CD8-positive, alpha-beta memory T cell (primary cell): ENCODE measurements around the gene FBLIM1. TPM values are rescaled to one million over a fixed set of nuclear protein-coding genes. Genes with fewer than 3 reads are reported as not detected.
"Not testable (repeated sequence)": the region's sequence is repeated elsewhere in the genome, so short reads cannot be mapped to it uniquely, and the experiment has no call there.

ENCODE experiments used
- CTCF ChIA-PET: fragments of 350-600 bp; sonication (Branson Sonifier 250); formaldehyde crosslinking; loops from one replicate; lab custom pipeline; 2021; ENCODE audit warnings: antibody characterized with exemption; lab: Charles Lee
- POLR2A ChIA-PET: fragments of 350-600 bp; sonication (Branson Sonifier 250); formaldehyde crosslinking; loops from one replicate; lab custom pipeline; 2021; ENCODE audit warnings: antibody characterized with exemption; lab: Charles Lee
- DNase-seq, 5 donors: peaks; one replicate each; pipeline versions ENCODE4 v3.0.0 to v3.0.0-alpha.2; 2020 to 2022; ENCODE audit warnings: mixed read lengths in 1 of 5
- H3K27ac ChIP-seq: one replicate; pipeline ENCODE4 v1.7.0; 2013; ENCODE audit warnings: low read depth, mild to moderate bottlenecking, low read length, moderate library complexity
- H3K27me3 ChIP-seq: 2 replicates; pipeline ENCODE4 v1.7.0; 2013; ENCODE audit warnings: low read length, mild to moderate bottlenecking; ENCODE audit not compliant: insufficient read depth, poor library complexity, severe bottlenecking
- H3K36me3 ChIP-seq: 2 replicates; pipeline ENCODE4 v1.7.0; 2013; ENCODE audit warnings: mild to moderate bottlenecking, low read length, moderate library complexity; ENCODE audit not compliant: insufficient read depth
- H3K4me1 ChIP-seq: 2 replicates; pipeline ENCODE4 v1.7.0; 2013; ENCODE audit warnings: mild to moderate bottlenecking, low read length, moderate library complexity; ENCODE audit not compliant: insufficient read depth
- H3K4me3 ChIP-seq: 2 replicates; pipeline ENCODE4 v1.7.0; 2013; ENCODE audit warnings: mild to moderate bottlenecking, low read length
- H3K9me3 ChIP-seq: 2 replicates; pipeline ENCODE4 v1.7.0; 2013; ENCODE audit warnings: mild to moderate bottlenecking, low read length
- H3K27ac Mint-ChIP-seq, 8 donors: one replicate each; pipeline ENCODE4 v1.8.0; 2020 to 2021; ENCODE audit warnings: mixed read lengths in 8 of 8, mild to moderate bottlenecking in 6 of 8, inconsistent platforms in 3 of 8, moderate library complexity in 3 of 8
- H3K27me3 Mint-ChIP-seq, 2 donors: one replicate each; pipeline ENCODE4 v1.8.0; 2020 to 2021; ENCODE audit warnings: mixed read lengths in 2 of 2, mild to moderate bottlenecking in 1 of 2, moderate library complexity in 1 of 2
- H3K36me3 Mint-ChIP-seq, 3 donors: one replicate each; pipeline ENCODE4 v1.8.0; 2020 to 2021; ENCODE audit warnings: mixed read lengths in 3 of 3, inconsistent platforms in 1 of 3, mild to moderate bottlenecking in 1 of 3
- H3K4me1 Mint-ChIP-seq, 3 donors: one replicate each; pipeline ENCODE4 v1.8.0; 2020 to 2021; ENCODE audit warnings: mixed read lengths in 3 of 3, inconsistent platforms in 1 of 3, mild to moderate bottlenecking in 1 of 3
- H3K4me3 Mint-ChIP-seq, 7 donors: one replicate each; pipeline ENCODE4 v1.8.0; 2020 to 2021; ENCODE audit warnings: mixed read lengths in 7 of 7, mild to moderate bottlenecking in 6 of 7, moderate library complexity in 4 of 7, inconsistent platforms in 2 of 7
- H3K9me3 Mint-ChIP-seq, 5 donors: one replicate each; pipeline ENCODE4 v1.8.0; 2020 to 2022; ENCODE audit warnings: mixed read lengths in 5 of 5, mild to moderate bottlenecking in 3 of 5, moderate library complexity in 2 of 5, inconsistent platforms in 1 of 5
- polyA plus RNA-seq: library from polyadenylated mRNA; unstranded; fragments of 300-500 nt; fragmentation: Illumina TruSeq; gene quantifications from one replicate; pipeline ENCODE4 v1.2.3, GENCODE V29; 2021
- total RNA-seq, 2 experiments: library from RNA; stranded (reverse); gene quantifications; one replicate each; pipeline ENCODE4 v1.2.3, GENCODE V29; 2021

Gene FBLIM1
- total and polyA plus RNA-seq, 3 experiments from 2014 or later, result not detected

DNA sequence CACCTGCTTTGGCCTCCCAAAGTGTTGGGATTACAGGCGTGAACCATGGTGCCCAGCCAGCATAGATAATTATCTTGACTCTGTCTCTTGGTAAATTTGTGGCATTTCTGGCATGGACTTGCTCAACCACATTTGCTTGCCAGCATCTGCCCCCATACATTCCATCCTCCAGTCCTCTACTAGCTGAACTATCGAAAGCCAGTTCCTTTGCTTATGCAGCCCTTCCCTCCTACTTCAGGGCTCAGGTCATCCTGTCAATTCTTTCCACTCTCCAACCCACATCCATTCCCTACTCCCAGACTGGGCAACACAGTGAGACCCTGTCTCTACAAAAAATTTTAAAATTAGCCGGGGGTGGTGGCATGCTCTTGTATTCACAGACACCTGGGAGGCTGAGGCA is 61.9 kb downstream of the FBLIM1 start:
- no peaks in the 10 kb centered on the region for H3K4me1 ChIP-seq

DNA sequence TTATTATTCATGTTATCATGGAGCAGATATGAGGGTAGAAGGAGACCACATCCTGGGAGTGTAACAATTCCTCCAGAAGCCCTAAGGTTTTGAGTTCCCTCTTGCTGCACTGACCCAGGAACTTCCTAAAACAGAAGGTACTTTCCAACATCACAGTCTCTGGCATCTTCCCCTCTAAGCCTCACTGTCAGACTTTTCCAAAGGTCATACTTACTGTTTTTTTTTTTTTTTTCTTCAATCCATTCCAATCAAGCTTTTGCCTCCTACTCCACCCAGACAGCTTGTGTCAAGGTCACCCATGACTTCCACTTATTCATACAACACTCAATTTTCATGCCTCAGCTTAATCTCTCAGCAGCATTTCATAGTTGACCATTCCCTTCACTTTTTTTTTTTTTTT is 67.2 kb downstream of the FBLIM1 start:
- no peak overlapping the region for H3K4me3 ChIP-seq
- Mint-ChIP-seq H3K9me3 (no peaks in the 10 kb centered on the region), H3K27ac (no peak overlapping the region), H3K36me3 (no peaks in the 10 kb centered on the region), H3K27me3 (no peaks in the 10 kb centered on the region), H3K4me1 (peaks cover 7 to 15% (median 11%) of the 10 kb centered on the region in 3 donors), H3K4me3 (no peak overlapping the region)
- H3K27ac ChIP-seq, result no peak overlapping the region
- ChIA-PET CTCF (interaction anchor here (1.6 kb wide), 1 partner anchor 10 kb away, joined by 6 read pairs; no protein-coding TSS in a partner anchor), POLR2A (interaction anchor here (0.6 to 0.9 kb wide), 2 partner anchors 23 to 45 kb away, joined by 3 to 4 read pairs; no protein-coding TSS in a partner anchor)
- no peaks in the 10 kb centered on the region for H3K27me3 ChIP-seq
- H3K9me3 ChIP-seq, result no peaks in the 10 kb centered on the region
- no peaks in the 10 kb centered on the region for H3K36me3 ChIP-seq
- H3K4me1 ChIP-seq, result no peaks in the 10 kb centered on the region
- DNase-seq, result no peak

More for the DNA sequence above, 61.9 kb downstream of the FBLIM1 start:
- no peak overlapping the region for H3K27ac Mint-ChIP-seq
- H3K27me3 ChIP-seq, result no peaks in the 10 kb centered on the region
- H3K27me3 Mint-ChIP-seq, result peaks cover 0 to 4% of the 10 kb centered on the region in 2 donors
- H3K4me3 ChIP-seq, result no peak overlapping the region
- ChIA-PET CTCF (no interaction called here), POLR2A (interaction anchor here (0.6 to 0.7 kb wide), 2 partner anchors 59 to 94 kb away, joined by 5 to 6 read pairs; no protein-coding TSS in a partner anchor)
- DNase-seq, result no peak
- H3K4me1 Mint-ChIP-seq, result peaks cover 3 to 4% (median 3%) of the 10 kb centered on the region in 3 donors
- H3K27ac ChIP-seq, result no peak overlapping the region
- H3K36me3 Mint-ChIP-seq, result no peaks in the 10 kb centered on the region
- no peaks in the 10 kb centered on the region for H3K36me3 ChIP-seq
- H3K9me3 ChIP-seq, result no peaks in the 10 kb centered on the region
- no peaks in the 10 kb centered on the region for H3K9me3 Mint-ChIP-seq
- H3K4me3 Mint-ChIP-seq, result no peak overlapping the region

DNA sequence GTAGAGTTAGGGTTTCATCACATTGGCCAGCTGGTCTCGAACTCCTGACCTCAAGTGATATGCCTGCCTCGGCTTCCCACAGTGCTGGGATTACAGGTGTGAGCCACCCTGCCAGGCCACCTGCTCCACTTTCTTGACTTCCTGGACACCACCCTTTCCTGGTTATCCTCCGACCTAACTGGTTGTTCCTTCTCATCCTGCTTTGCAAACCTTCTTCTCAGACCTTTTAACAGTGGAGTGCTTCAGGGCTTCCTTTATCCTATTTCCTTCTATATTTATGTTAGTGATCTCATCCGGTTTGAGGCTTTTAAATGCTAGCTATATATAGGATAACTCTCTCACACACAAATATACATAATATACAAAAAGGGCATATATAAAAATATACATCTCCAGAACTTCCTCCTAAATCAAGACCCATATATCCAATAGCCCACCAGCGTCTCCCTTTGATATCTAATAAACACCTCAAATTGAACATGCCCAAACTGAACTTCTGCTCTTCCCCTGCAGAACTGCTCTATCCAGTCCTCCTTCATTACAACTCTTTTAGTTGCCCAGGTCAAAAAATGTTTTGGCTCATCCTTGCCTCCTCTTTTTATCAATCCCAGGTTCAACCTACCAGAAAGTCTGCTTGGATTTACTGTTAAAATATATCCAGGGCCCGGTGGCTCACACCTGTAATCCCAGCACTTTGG is 68.4 kb downstream of the FBLIM1 start:
- Histone ChIP-seq H3K9me3 (no peaks in the 10 kb centered on the region), H3K27ac (no peak overlapping the region), H3K4me1 (no peaks in the 10 kb centered on the region), H3K27me3 (no peaks in the 10 kb centered on the region), H3K4me3 (no peak overlapping the region), H3K36me3 (no peaks in the 10 kb centered on the region)
- H3K27me3 Mint-ChIP-seq, result no peaks in the 10 kb centered on the region
- no peak for DNase-seq
- H3K4me1 Mint-ChIP-seq, result peaks cover 11 to 21% (median 16%) of the 10 kb centered on the region in 3 donors
- H3K4me3 Mint-ChIP-seq, result no peak overlapping the region
- peaks cover 0 to 3% (median 0%) of the 10 kb centered on the region in 3 donors for H3K36me3 Mint-ChIP-seq
- POLR2A ChIA-PET, result no interaction called here
- no peaks in the 10 kb centered on the region for H3K9me3 Mint-ChIP-seq
- CTCF ChIA-PET, result interaction anchor here (1.6 kb wide), 1 partner anchor 11 kb away, joined by 6 read pairs; no protein-coding TSS in a partner anchor
- H3K27ac Mint-ChIP-seq, result no peak overlapping the region

DNA sequence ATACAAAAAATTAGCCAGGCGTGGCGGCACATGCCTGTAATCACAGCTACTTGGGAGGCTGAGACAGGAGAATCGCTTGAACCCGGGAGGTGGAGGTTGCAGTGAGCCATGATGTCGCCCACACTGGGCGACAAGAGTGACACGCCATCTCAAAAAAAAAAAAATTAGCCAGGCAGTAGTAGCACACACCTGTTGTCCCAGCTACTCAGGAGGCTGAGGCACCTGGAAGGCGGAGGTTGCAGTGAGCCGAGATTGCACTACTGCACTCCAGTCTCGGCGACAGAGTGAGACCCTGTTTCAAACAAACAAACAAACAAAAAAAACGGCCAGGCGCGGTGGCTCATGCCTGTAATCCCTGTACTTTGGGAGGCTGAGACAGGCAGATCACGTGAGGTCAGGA is 69.0 kb downstream of the FBLIM1 start:
- CTCF ChIA-PET, H3K36me3 ChIP-seq, POLR2A ChIA-PET, H3K27ac ChIP-seq, DNase-seq, H3K4me3 ChIP-seq, H3K4me1 ChIP-seq, H3K27me3 ChIP-seq, H3K36me3 Mint-ChIP-seq, H3K9me3 Mint-ChIP-seq, H3K27me3 Mint-ChIP-seq, H3K27ac Mint-ChIP-seq, H3K4me3 Mint-ChIP-seq, H3K9me3 ChIP-seq: not testable (repeated sequence)
- peaks cover 12 to 23% (median 17%) of the 10 kb centered on the region in 3 donors for H3K4me1 Mint-ChIP-seq

DNA sequence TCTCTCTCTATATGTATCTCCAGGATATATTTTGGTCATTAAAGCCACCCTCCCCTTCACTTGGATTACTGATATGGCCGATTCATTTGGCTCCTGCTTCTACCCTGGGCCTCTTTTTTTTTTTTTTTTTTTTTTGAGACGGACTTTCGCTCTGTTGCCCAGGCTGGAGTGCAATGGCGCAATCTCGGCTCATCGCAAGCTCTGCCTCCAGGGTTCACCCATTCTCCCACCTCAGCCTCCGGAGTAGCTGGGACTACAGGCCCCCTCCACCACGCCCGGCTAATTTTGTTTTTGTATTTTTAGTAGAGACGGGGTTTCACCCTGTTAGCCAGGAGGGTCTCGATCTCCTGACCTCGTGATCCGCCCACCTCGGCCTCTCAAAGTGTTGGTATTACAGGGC is 70.3 kb downstream of the FBLIM1 start:
- not testable (repeated sequence) for H3K27ac Mint-ChIP-seq

DNA sequence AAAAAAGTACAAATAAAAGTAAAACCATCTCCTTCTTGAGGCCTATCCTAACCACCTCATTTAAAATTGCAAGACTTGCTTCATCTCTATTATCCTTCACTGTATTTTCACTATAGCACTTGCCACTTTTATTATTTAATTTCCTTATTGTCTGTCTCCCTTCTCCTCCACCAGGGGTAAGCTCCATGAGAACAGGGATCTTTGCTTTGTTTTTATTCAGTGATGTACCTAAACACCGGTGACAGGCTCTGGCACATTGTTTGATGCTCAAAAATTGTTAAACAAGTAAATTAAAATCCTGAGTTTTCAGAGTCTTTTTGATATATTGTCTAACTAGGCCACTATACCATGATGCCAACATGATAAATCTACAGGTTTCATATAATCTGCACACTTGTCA is 71.7 kb downstream of the FBLIM1 start:
- DNase-seq, result no peak
- Mint-ChIP-seq H3K27me3 (no peaks in the 10 kb centered on the region), H3K4me3 (peak overlapping the region in 1 of 7 donors; percentile 17), H3K36me3 (peaks cover 0 to 13% (median 0%) of the 10 kb centered on the region in 3 donors), H3K27ac (peak overlapping the region in 2 of 8 donors; percentile 24 to 77), H3K4me1 (peaks cover 23 to 31% (median 28%) of the 10 kb centered on the region in 3 donors), H3K9me3 (no peaks in the 10 kb centered on the region)
- no peak overlapping the region for H3K4me3 ChIP-seq
- peaks cover 6% of the 10 kb centered on the region for H3K4me1 ChIP-seq
- CTCF ChIA-PET, result interaction anchor here (6.1 kb wide), 1 partner anchor 13 kb away, joined by 49 read pairs; no protein-coding TSS in a partner anchor
- no peaks in the 10 kb centered on the region for H3K36me3 ChIP-seq
- H3K27ac ChIP-seq, result no peak overlapping the region
- H3K9me3 ChIP-seq, result no peaks in the 10 kb centered on the region
- POLR2A ChIA-PET, result no interaction called here
- no peaks in the 10 kb centered on the region for H3K27me3 ChIP-seq

More for the DNA sequence above, 70.3 kb downstream of the FBLIM1 start:
- H3K9me3 Mint-ChIP-seq, H3K36me3 Mint-ChIP-seq, H3K9me3 ChIP-seq, H3K27me3 Mint-ChIP-seq, H3K27ac ChIP-seq, H3K4me3 ChIP-seq, H3K27me3 ChIP-seq, H3K36me3 ChIP-seq, DNase-seq, H3K4me1 ChIP-seq, H3K4me3 Mint-ChIP-seq: not testable (repeated sequence)
- CTCF ChIA-PET, result interaction anchor here (6.1 kb wide), 1 partner anchor 12 kb away, joined by 49 read pairs; no protein-coding TSS in a partner anchor
- H3K4me1 Mint-ChIP-seq, result peaks cover 19 to 28% (median 27%) of the 10 kb centered on the region in 3 donors
- POLR2A ChIA-PET, result interaction anchor here (0.7 kb wide), 1 partner anchor 53 kb away, joined by 6 read pairs; no protein-coding TSS in a partner anchor

DNA sequence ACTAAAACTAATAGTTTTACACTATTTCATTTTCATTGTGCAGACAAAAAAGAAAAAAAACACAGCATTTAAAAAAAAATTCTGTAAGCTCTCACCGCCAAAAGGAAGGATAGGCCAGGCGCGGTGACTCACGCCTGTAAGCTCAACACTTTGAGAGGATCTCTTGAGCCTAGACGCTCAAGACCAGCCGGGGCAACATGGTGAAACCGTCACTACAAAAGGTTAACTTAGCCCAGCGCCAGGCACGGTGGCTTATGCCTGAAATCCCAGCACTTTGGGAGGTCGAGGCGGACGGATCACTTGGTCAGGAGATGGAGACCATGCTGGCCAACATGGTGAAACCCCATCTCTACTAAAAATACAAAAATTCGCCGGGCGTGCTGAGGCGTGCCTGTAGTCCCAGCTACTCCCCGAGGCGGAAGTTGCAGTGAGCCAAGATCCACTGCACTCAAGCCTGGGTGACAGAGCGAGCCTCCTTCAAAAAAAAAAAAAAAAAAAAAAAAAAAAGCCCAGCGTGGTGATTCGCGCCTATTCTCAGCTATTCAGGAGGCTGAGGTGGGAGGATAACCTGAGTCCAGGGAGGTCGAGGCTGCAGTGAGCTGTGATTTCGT is 74.6 kb downstream of the FBLIM1 start:
- ChIA-PET POLR2A (interaction anchor here (0.6 to 8.5 kb wide), 15 partner anchors 9 to 1313 kb away, joined by 3 to 319 read pairs (median 3); partner anchors contain the start of gene SPEN), CTCF (interaction anchor here (0.6 to 6.1 kb wide), 11 partner anchors 9 to 563 kb away, joined by 3 to 49 read pairs (median 7); partner anchors contain the start of genes SPEN and ZBTB17)
- Histone ChIP-seq H3K27me3 (no peaks in the 10 kb centered on the region), H3K27ac (peak overlapping the region; percentile 97), H3K4me3 (peak overlapping the region; percentile 82), H3K4me1 (peaks cover 13% of the 10 kb centered on the region), H3K9me3 (no peaks in the 10 kb centered on the region), H3K36me3 (no peaks in the 10 kb centered on the region)
- Mint-ChIP-seq H3K4me1 (peaks cover 35 to 48% (median 36%) of the 10 kb centered on the region in 3 donors), H3K36me3 (peaks cover 0 to 23% (median 0%) of the 10 kb centered on the region in 3 donors), H3K27me3 (peaks cover 0 to 2% of the 10 kb centered on the region in 2 donors), H3K9me3 (no peaks in the 10 kb centered on the region), H3K4me3 (peak overlapping the region; percentile 90 to 98 (median 96)), H3K27ac (peak overlapping the region; percentile 97 to 99 (median 99))
- DNase-seq, result peak; percentile 27 to 74 (median 50)
